ENCODE measurements around the gene AKAP13.
"Not testable (repeated sequence)": the region's sequence is repeated elsewhere in the genome, so short reads cannot be mapped to it uniquely, and the experiment has no call there.

AKAP13 gene

GRCh38 chr15:85582131-85583079, 202.0 kb downstream of the AKAP13 start:
- no peak for DNase-seq

GRCh38 chr15:85583442-85583841, 203.0 kb downstream of the AKAP13 start:
- no peak for DNase-seq

GRCh38 chr15:85583923-85584390, 203.6 kb downstream of the AKAP13 start:
- no peak for DNase-seq

GRCh38 chr15:85584872-85585271, 204.5 kb downstream of the AKAP13 start:
- no peak for DNase-seq

- not testable (repeated sequence) for DNase-seq
Measured at GRCh38 chr15:85586196-85586595, 205.8 kb downstream of the AKAP13 start.

- DNase-seq: no peak
Measured at GRCh38 chr15:85587707-85588411, 207.5 kb downstream of the AKAP13 start.

- DNase-seq: no peak
Measured at GRCh38 chr15:85588677-85589076, 208.3 kb downstream of the AKAP13 start.

GRCh38 chr15:85589851-85590250, 209.4 kb downstream of the AKAP13 start:
- no peak for DNase-seq

GRCh38 chr15:85591622-85592021, 211.2 kb downstream of the AKAP13 start:
- DNase-seq: no peak

- DNase-seq: no peak
Measured at GRCh38 chr15:85592148-85592547, 211.7 kb downstream of the AKAP13 start.

- DNase-seq: no peak
Measured at GRCh38 chr15:85593809-85594445, 213.5 kb downstream of the AKAP13 start.

- no peak for DNase-seq
Measured at GRCh38 chr15:85595804-85596536, 215.6 kb downstream of the AKAP13 start.

- no peak for DNase-seq
Measured at GRCh38 chr15:85597155-85597815, 216.9 kb downstream of the AKAP13 start.

- DNase-seq: no peak
Measured at GRCh38 chr15:85598219-85598618, 217.8 kb downstream of the AKAP13 start.

GRCh38 chr15:85598718-85599398, 218.5 kb downstream of the AKAP13 start:
- no peak for DNase-seq

- no peak for DNase-seq
Measured at GRCh38 chr15:85600001-85600400, 219.6 kb downstream of the AKAP13 start.

GRCh38 chr15:85603160-85603559, 222.8 kb downstream of the AKAP13 start:
- no peak for DNase-seq

GRCh38 chr15:85603703-85604102, 223.3 kb downstream of the AKAP13 start:
- DNase-seq: no peak

GRCh38 chr15:85604194-85604593, 223.8 kb downstream of the AKAP13 start:
- DNase-seq: no peak

GRCh38 chr15:85606738-85607137, 226.3 kb downstream of the AKAP13 start:
- DNase-seq: no peak

GRCh38 chr15:85607141-85607806, 226.9 kb downstream of the AKAP13 start:
- no peak for DNase-seq

Data from islet precursor cell (in vitro differentiated cells).